HG03095 (cell line): Measurements from ENCODE around the gene TRIM52.

Experiments used
- ATAC-seq: cut with Tn5 transposase; IDR thresholded peaks from one replicate; pipeline ENCODE4 v1.9.1; 2021; ENCODE audit warnings: moderate library complexity; ENCODE audit not compliant: unreplicated experiment

The TRIM52 gene

DNA sequence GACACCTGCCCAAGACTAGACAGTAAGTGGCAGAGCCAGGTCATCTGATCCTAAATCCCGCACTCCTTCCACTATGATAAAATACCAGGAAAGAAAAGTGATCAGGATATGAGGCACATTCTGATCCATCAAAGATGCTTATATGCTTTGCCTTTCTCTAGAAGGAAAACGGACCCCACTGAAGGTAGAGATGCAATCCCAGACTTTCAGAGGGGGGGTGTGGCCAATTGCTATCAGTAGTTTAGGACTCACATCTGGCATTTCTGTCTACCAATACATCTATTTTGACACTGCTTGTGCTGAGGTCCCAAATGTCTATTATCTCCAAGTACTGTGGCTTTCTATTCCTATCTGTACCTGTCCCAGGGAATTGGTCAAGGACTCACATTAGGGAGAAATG, 1.7 kb downstream of the TRIM52 start:
- ATAC-seq, result no peak

DNA sequence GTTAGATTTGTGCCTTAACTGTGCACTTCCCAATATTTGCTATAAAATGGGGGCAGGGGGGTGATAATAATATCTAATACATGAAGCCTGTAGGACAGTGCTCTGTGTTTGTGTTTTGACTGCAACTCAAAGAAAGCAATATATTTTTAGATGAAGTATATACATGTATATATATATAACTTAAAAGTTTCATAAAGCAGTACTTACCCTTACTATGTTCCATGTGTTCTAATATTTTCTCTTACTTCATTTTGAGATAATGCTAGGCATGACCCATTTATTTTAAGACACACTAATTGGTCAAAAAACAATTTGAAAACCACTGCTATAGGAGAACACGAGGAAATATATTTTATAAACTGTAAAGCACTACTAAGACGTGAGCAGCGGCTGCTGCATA, 2.4 kb downstream of the TRIM52 start:
- ATAC-seq, result no peak

DNA sequence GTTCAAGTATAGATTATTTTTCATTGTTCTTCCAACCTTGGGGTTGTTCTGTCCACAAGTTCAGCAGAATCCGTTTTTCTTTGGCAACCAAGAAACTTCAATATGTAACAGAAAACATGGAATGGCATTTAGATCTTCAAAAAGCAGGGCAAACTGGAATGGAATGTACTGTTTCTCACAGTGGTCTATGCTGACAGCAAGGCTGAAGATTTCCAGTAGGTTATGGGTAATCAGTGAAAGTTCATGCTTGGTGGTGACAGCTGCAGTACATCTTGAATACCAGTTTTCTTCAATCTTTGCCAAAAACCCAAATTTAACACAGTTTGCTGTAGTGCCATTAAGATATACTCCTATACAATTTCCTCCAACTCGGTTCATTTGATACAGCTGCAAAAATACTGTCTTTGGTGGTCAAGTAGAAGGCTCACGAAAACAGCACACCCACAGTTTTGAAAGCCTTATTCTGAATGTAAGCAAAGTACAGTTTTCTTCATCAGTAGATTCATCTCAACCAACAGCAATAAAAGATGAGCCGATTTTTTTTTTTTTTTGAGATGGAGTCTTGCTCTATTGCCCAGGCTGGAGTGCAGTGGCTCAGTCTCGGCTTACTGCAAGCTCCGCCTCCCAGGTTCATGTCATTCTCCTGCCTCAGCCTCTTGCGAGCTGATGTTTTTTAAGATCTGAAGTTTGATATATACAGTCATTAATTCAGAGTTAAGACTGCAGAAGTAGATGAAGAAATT, 4.9 kb downstream of the TRIM52 start:
- ATAC-seq, result no peak

DNA sequence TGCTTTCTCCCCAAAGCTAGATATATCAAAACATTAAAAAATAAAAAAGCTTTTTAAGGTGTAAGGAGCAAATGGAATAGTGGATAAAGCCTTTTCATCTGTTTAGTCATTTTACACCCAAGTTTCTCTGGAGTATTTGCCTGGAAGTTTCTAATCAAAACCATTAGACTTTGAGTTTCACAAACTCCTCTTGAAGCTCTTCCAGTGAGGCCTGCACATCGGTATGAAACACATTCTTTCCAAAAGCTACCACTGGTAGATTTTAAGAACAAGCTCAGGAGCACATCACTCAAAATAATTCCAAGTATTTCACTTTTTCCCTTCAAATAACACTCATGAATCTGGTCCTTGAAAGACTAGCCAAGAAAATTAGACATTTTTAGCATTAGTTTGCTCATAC, 5.7 kb downstream of the TRIM52 start:
- no peak for ATAC-seq

DNA sequence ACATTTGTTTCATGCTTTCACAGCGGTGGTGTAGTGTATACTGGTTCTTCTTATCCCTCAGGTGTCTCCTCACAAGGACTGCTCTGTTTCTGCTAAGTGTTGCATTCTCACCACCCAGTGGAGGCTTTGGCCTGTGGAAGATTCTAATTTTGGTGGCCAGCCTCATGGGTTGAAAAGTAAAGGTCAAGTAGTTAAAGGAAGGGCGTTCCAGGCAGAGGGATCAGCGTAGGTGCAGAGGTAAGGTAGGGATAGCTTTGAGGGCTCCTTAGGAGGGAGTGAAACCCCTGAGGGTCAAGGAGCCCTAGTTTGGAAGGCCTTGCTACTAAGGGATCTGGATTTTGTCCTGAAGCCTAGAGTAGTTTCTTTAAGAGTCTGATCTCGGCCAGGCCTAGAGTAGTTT, 12.7 kb downstream of the TRIM52 start:
- no peak for ATAC-seq

DNA sequence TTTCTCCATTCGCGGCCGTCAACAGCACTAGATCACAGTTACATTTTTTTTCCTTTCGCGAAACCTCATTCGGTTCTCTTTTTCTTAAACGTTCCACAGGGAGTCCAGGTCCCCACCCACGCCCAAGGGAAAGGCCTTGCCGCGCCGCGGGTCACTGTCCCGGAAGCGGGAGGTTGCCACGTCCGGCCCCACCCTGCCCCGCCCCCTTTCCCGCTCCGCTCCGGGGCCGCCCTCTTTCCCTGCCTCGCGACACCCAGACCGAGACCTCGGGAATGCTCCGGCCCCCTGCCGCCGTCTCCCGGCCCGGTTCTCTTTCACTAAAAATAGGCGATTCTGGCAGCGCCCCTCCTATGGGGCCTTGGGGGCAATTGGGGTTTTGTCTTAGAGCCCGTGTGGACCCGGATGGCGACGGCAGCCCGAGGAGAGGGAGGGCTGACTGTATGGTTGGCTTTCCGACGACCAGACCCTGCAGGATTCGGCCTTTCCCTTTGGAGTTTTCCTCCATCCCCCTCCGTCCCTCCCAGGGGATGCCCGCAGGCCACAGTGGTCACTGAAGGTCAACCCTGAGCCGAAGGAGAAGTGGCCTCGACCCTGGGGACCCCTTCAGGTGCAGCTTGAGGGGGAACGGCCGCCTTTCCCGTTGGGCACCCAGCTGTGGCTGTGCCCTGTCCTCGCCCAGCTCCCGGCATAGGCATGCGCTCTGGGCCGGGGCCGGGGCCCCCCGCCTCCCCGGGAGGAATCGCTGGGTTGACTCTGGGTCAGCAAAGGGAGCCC, 14.5 kb downstream of the TRIM52 start:
- ATAC-seq, result peak; percentile 40

DNA sequence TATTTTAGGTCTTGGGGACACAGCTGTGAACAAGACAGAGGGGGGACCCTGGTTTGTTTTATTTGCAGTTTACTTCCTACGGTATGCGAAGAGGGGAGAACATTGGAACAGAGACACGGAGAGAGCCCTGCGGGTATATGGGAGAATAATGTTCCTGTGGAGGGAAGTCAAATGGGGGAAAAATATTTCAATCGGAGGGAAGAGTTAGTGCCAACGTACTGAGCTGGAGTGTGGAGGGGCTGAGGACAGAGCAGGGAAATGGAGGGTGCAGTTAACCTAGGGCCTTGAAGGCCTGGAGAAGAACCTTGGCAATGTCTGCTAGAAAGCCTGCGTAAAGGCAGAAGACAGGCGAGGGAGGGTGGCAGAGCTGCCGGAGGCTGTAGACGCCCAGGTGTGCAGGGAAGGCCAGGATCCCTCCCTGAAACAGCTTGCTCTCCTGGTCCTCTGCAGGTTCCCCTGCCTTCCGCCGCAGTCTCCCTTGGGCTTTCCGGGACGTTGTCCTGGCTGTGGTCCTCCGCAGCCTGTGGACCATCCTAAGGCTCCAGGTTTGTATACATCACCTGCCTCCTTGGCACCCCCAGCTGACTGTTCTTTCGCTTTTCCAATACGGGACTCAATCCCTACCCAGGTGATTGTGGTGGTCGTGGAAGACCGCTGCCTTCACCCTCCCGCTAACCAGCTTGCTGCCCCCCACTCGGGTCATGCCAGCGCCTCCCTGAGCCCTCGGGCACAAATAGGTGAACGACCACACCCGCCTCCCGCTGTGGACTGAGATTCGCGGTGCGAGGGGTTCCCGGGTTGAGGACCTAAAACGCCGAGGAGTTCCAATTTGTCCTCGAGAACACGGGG, 15.3 kb downstream of the TRIM52 start:
- peak; percentile 4 for ATAC-seq

DNA sequence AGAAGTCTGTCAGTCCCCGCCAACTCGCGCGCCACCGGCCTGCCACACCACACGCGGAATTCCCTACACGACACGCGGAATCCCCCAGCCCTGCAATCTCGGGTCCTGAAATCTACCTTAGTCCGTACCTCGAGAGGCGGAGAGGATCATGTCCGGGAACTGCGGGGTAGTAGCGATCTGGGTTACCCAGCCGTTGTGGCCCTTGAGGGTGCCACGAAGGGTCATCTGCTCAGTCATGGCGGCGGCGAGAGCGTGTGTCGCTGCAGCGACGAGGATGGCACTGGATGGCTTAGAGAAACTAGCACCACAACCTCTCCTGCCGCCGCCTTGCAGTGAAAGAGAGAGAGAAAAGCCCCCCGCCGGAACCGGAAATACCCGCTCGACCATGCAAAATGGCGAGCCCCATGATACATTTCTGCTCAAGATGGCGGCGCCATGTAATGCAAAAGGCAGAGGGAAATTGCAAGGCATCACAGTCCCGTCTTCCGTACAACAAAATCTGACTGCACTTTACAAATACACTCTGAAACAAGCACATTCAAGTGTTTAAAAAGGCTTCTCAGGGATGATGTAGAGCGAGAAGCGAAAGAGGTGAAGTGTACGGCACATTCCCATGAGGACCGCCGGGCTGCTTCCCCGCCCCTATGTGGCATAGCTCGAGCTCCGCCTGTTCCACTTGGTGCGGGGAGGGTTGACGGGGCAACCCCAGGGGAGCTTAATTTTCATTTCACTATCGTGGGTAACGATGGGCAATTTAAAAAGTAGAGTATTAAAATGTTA, 17.2 kb downstream of the TRIM52 start, which contains the start of gene RACK1:
Gene RACK1, minus strand, starts transcription at position 343 of the 780 bp plus-strand sequence. Its CDS starts 106 bp downstream, at position 237.
- ATAC-seq, result peak; percentile 47

DNA sequence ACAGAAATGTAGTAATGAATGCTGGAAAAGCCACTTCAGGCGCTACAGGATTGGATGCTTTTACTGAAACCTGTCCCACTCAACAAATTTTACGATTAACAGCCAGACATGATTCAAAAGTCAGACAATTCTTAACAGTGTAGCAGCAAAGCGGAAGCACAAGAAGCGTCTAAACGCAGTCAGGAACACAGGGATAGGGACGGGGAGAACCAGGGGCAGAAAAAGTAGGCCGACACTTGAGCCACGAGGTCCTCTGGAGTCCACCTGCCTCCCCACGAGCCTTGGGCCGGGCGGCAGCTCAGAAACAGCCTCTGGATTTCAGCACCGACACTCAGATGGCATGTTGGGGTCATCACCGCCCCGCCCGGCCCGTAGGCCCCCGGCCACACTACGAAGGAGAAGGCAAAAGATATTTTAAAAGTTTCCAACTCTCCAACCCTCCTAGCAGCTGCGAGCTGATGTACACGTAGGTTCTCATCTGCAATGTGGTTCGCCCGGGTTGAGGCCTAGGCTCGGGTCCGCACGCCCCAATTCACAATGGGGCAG, 17.9 kb downstream of the TRIM52 start:
- ATAC-seq, result no peak

DNA sequence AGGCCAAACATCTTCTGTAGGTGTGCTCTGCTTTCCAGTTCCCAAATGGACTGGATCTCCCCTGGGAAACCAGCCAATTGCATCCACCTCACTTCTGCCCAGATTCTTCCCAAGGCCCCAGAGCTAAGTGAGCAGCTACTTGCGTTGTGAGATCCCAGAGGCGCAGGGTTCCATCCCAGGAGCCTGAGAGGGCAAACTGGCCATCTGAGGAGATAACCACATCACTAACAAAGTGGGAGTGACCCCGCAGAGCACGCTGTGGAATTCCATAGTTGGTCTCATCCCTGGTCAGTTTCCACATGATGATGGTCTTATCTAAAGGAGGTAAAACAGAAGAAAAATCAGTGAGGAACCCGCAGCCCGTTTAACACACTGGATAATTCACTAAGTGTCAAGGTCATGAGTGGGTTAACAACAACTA, 18.9 kb downstream of the TRIM52 start:
- no peak for ATAC-seq

DNA sequence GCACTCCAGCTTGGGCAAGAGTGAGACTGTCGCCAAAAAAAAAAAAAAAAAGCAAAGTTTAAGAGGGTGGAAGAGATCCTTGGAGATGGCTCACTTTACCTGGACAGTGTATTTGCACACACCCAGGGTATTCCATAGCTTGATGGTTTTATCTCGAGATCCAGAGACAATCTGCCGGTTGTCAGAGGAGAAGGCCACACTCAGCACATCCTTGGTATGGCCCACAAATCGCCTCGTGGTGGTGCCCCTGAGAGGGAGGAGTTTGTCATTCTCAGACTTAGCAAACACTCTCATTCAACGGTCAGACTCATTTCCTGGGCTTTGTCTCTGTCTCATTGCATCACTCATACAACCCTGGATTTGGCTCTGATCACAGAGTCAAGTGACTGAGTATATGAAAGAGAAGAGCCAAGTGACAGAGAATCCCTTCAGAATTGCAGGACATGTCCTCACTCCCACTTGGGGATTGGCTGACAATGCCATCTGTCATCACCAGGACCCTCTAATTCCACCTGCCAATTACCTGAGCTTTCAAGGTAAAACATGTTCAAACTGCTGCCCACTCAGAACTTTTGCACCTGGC, 19.5 kb downstream of the TRIM52 start:
- ATAC-seq, result no peak

DNA sequence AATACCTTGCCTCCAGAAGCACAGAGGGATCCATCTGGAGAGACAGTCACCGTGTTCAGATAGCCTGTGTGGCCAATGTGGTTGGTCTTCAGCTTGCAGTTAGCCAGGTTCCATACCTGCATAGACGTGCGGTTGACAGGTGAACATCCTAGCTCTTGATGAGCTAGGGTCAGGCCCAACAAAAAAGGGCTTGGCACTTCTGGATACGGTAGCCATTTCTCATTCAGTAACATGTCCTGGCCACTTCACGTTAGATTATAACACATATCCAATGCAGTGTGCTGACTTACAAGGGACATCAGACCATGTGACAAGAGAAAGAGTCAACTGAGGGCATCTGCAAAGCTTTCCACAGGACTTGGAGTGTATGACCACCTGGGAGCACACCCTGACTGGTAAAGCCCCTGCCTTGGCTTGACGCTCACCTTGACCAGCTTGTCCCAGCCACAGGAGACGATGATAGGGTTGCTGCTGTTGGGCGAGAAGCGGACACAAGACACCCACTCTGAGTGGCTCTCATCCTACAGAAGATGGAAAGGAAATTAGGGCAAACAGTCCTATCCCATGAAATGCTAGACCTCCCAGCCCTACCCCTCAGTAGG, 21.8 kb downstream of the TRIM52 start:
- no peak for ATAC-seq

DNA sequence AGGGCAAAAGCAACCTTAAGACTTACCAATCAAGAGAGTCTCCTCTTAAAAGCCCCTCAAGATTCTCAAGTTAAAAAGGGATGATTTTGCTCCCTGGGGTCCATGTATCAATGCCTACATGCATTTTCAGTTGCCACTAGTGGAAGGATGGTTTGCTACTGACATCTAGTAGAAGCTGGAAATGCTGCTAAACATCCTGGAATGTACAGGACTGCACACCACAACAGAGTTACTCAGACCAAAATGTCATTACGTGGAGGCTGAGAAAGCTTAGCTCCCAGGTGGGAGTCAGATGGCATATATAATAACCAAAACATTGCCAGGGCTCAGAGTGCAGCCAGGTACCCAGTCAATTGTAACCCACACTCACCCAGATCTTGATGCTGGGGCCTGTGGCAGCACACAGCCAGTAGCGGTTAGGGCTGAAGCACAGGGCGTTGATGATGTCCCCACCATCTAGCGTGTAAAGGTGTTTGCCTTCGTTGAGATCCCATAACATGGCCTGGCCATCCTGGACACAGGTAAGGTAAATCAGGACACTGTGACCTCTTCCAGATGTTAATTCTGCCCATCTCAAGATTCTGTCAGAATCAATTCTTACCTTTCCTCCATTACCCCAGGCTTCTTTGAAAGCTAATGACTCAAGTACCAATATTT, 23.1 kb downstream of the TRIM52 start:
- no peak for ATAC-seq

DNA sequence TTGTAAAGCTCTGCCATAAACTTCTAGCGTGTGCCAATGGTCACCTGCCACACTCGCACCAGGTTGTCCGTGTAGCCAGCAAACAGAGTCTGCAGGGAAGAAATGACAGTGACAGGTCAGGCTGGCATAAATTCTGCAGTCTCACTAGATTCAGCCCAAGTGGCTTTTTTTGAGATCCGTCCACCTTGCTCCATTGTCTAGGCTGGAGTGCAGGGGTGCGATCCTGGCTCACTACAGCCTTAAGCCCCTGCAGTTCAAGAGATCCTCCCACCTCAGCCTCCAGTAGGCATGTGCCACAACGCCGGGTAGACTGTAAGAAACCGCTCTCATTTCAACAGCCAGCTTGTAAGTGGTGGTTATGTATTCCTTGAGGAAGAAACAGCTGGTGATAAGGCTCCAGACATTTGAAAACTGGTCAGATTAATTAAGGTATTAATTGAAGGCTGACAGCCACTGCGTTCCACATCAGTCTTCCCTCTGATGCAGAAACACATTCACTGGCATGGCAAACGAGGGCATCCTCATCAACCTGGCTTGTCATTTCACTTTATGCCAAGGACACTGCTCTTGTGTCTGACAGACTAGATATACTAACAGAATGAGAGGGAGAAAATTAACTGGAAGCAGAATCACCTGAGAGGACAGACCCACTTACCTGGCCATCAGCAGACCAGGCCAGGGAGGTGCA, 23.8 kb downstream of the TRIM52 start:
- no peak for ATAC-seq

DNA sequence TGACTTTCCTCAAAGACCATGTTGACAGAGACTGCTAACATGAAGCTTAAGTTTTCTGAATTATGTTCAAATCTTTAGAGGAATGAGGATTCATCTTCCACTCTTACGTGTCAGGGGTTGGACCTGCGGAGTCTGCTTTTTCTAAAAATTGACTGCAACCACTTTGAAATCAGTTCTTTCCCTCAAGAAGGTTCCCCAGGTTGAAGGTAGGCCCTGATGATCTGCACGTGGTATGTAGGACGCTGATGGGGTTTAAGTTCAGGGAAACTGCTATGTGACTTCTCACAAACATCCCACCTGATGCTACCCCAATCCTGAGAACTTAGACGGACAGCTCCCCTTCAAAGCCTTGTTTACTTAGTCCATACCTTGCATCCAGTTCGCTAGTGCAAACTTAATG, 24.5 kb downstream of the TRIM52 start:
- ATAC-seq, result no peak

DNA sequence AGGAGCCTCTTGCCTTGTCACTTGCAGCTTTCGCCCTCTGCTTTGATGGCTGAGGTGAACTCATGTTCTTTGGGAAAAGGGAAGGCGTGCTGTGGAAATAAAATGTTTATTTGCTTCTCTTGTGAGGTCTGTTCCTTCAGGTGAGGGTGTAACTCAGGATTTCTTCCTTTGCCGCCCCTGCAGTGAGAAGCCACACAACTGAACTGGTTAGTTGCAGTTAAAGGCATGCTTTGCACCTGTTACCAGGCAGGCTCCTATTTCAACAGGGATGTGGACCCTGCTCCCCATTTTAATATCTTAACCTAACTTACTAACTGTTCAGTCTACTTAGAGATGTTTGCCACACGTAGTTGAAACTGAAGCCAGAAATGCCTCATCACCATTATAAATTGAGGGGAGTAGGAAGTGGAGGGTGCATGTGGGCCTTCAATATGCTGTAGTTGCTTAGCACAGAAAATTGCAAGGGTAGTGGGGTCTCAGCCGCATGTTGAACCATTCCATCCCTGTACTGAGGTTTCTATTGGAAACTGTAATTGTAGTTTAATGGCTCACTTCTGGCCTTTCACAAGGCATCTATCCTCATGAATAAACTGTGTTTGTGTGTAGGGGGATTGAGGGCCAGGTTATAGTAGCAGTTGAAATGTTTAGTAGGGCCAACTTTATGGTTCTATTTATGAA, 25.1 kb downstream of the TRIM52 start:
- ATAC-seq, result no peak

DNA sequence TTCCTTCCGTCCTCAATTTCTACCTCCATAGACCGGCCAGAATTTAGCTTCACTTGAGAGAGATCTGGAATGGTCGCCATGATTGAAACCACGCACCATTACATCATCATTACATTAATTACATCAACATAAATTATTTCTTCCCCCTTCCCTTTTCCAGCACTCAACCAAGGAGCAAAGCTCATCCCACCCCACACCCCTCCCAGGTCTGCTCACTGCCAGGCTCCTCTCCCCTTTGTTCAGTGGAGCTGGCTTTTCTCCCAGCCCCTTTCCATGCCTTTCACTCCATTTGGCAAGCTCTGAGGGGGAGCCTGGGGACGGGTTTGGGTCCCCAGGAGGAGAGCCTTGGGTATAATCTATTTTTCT, 25.6 kb downstream of the TRIM52 start:
- ATAC-seq, result no peak
